Hematopoietic multipotent progenitor cell treated with erythropoietin and hydrocortisone succinate and interleukin-3 and kit ligand, for 15 days (in vitro differentiated cells): ENCODE data around the gene CTNNA2.
"Not testable (repeated sequence)": the region's sequence is repeated elsewhere in the genome, so short reads cannot be mapped to it uniquely, and the experiment has no call there.

ENCODE experiments used
- DNase-seq: peaks from one replicate; pipeline ENCODE4 v3.0.0-alpha.2; 2015; ENCODE audit warnings: low spot score

The CTNNA2 gene

GRCh38 chr2:80149991-80150390, 637.1 kb downstream of the CTNNA2 start:
- no peak for DNase-seq

DNA sequence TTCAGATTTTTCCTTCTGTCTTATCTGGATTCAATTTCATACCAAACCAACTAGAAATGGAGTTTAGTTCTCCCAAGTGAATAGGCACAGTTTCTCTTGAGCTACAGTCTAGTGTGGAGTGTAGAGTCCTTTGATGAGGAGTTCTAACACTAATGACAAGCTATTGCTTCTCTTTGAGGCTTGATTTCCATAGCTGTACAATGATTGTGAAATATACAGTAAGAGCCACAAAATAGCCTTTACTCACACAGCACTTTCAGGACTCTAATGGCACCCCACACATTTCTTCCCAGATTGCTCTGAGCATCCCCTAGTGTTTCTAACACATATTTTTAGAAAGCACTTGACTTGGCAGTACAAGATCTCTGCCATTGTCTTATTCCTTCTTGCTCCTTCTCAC, 638.4 kb downstream of the CTNNA2 start:
- DNase-seq, result no peak

- no peak for DNase-seq
Observed at GRCh38 chr2:80151651-80152050, 638.8 kb downstream of the CTNNA2 start.

DNA sequence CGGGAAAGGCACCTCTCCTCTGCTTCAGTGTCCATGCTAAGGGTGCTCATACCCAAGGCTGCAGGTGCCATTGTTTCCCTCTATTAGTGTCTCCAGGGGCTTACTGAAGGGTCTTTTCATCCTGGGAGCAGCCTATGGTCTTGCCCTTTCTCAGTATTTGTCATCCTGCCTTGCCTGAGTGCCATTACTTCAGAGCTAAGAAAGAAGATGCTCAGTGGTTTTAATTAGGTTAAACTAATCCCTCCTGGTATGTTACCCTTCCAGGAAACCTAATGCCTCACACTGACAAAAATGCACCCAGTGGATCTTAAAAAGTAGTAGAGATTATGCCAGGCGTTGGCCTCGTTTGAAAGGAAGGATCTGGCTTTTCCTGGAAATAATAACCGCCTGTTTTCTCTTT, 640.3 kb downstream of the CTNNA2 start:
- DNase-seq, result no peak

DNA sequence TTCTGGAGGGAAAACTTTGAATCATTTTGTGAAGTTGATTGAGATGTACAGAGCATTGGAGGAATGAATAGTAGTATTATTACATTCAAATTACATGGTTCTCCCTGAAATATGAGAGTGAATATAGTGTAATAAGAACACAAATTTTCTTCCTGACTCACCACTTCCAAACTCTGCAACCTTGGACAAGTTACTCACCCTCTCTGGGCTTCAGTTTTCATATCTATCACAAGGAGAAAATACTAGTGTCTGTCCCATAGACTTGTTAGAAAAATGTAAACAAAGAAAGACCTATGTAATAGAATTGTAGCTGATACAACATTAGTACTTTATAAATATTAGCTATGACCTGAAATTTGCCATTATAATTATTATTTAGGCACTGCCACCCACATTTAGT, 640.9 kb downstream of the CTNNA2 start:
- no peak for DNase-seq

DNA sequence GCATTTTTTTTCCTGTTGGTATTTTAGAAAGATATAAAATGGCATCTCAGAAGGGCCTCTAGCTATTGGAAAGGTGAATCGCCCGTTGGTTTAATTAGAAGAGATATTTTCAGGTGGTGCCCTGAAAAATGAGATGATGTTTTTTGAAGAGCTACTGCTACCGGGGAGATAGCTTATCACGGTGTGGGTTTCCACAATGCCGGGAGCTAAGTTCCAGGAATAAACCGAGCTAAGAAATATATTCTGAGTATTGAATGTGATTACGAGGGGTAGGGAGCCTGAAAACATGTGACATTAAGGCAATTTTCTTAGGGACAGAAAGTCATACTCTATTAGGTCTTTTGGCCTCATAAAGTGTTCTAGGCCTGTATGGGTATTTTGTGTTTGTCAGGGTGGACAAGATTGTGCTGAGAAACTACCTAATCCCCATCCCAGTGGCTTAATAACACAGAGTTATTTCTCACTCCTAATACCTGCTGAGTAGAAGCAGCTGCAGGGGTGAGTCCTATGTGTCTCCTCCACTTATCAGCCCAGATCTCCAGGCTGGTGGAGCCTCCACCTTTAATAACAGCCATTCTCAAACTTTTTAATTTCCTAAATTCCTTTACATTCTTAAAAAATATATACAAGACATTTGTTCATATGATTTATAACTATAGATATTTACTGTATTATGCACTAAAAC, 641.5 kb downstream of the CTNNA2 start:
- peak; percentile 2 for DNase-seq

GRCh38 chr2:80164375-80164774, 651.5 kb downstream of the CTNNA2 start:
- no peak for DNase-seq

- no peak for DNase-seq
Observed at GRCh38 chr2:80166483-80167171, 653.8 kb downstream of the CTNNA2 start.

DNA sequence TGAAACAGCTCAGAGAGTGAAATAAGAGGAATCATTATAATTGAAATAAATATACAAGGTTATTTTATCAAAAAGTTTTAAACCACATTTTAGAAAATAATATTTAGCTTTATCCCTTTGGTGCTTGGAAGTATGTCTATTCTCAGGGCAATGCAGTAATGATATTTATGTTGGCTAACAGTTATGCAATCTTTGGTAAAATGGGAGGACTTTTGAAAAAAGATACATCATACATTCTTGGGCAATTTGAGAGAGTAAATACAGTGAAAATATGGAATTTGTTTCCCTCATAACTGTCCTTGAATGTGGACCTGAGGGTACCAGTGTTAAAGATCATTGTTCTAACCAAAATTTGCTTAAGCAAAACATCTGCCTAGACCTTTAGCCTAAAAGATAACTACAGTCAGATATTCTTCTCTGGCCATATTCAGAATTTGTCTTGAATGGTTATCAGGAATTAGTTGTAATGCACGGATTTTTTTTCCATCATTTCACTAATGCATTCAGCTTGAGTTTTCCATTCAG, 654.5 kb downstream of the CTNNA2 start:
- no peak for DNase-seq

DNA sequence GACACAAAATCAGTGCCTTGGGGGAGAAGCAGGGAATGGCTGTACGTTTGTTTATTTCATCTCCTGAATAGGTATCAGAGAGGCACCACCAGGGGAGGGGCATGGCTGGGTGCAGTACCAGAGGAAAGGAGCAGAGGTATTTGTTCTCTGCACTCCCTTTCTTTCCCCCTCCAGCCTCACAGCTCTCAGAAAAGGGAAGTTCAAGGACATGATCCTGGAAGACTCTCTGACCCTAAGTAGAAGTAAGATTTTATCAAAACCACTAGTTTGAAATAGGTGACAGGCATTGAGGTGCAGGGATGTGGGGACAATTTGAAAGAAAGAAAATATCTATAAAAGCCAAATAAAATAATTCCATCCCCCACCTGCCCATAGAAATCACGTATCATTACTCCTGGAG, 655.2 kb downstream of the CTNNA2 start:
- no peak for DNase-seq

GRCh38 chr2:80168801-80169200, 656.0 kb downstream of the CTNNA2 start:
- DNase-seq, result no peak

DNA sequence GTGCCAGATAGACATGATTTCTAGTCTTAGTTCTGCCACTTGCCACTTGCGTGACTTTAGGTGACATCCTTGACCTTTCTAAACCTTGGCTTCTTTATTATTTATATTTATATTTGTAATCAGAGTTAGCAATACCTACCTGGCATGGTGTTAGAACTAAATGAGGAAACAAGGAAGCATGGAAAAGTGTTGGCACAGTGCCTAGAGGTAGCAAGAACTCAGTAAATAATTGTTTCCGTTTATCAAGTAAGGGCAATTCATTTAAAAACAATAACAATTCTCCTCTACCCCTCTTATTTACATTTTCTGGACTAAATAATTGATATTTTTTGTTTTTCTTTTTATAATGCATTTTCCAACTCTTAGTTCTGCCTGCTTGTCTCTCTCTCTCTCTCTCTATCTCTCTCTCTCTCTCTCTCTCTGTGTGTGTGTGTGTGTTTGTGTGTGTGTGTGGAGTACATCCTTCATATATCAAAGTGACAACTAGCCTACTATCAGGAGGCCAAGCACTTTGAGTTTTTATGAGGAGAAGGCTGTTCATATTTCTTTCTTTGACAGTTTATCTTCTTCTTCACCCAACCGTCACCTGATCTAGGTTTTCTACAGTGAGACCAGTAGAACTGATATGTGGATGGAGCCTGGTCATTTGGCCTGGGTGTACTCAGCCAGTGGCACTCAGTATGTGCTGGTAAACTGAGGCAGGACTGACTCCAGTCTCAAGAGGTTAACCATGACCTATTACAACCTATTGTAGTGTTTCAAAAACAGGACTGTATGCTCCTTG, 657.2 kb downstream of the CTNNA2 start:
- DNase-seq, result no peak

GRCh38 chr2:80185091-80185490, 672.2 kb downstream of the CTNNA2 start:
- no peak for DNase-seq

DNA sequence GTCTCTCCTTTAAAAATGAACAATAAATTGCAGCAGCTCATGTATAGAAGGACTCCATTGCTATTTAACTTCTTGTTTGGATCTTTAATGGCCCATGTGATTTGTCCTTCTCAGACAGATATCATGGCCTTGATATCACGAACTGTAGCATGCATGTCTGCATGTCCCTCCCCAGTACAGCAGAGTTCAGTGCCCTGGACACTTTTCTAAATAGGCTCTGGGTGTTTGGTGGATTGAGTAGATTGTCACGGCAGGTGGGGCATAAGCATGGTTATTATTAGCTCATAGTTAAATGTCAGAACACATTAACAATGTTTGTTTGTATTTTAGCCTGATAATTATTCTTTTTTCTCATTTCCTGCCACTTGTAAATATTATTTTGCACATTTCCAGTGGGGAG, 673.4 kb downstream of the CTNNA2 start:
- DNase-seq, result no peak

GRCh38 chr2:80187156-80187555, 674.3 kb downstream of the CTNNA2 start:
- no peak for DNase-seq

DNA sequence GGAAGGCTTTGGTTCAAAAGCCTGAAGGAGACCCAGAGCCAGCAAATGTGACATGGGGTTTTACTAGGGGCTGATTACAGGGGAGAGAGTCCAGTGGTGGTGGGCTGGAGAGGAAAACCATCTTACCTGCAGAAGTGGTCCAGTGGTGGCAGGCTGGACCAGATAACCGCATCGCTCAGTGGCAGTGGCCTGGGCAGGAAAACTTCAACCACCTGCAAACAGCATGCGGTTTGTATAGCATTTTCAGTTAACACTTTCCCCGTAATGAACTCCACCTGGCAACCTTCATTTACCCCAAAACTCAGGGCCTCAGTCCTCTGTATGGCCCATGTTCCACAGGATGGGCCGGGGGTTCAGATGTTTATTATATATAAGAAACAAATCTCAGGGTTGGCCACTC, 677.3 kb downstream of the CTNNA2 start:
- no peak for DNase-seq

DNA sequence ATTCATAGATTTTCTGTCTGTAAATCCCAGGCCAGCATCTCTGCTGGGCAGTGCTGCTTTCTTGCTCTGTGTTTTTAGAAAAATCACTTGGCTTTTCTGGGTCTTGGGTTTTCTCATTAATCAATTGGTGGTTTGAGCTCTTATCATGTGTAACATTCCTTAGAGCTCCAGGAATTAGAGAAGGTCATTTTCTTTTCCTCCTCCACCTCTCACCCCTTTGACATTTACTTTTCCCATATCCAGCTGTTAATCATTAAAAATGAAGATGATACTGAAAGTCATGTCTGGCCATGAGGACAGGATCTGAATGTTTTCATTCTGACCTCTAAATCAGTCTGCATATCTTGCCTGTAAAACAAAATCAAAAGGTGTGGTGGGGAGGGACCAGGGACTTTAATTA, 680.7 kb downstream of the CTNNA2 start:
- no peak for DNase-seq

DNA sequence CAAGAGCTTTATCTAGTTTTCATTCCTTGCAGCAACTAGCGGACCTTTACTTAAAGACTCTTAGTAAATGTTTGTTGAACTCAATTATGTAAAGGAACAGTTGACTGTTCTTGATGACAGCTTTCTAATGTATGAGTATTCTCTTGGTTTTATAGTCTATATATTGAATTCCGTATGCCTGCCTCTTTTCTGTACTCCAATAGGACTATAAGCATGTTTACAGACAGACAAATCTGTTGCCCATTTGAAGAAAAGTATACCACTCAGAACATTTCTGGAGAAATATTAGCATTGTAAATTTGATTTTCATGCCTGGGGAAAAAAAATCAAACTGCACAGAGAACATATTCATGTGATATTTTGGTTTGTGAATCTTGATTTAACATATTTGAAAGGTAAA, 682.2 kb downstream of the CTNNA2 start:
- no peak for DNase-seq

DNA sequence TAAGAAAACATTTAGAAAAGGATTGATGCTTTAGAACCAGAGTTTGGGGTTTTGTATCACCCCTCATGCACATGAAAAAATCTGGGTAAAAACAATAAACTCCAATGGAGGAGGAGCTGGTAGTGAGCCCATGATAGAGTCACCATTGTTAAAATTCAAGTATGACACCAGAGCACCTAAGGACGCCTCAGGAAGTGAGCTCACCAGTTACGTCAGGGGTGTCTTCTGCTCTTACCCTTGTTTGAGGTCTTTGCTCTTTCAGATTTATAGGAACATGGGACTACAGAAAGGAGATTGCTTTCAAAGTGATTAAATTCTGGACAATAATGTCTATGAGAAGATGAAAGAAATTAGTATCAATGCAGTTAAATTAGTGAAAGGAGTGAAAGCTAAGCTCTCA, 685.2 kb downstream of the CTNNA2 start:
- DNase-seq, result no peak

DNA sequence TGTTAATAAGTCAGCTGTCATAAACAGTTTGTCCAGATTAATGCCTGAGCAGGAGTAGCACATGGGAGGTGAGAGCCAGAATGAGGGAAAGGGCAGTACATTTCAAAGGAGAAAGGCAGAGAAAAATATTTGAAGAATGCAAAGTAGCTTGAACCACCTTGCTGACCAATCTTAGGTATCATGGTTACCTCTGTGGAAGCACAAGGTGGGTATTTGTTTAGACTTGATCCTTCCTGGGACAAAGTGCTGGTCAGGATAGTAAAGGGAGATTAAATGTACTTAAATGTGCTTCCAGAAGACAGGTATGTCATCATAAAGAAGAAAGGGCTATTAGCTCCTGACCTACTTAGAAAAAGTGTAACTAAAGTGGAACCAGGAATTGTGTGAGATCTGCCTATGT, 686.7 kb downstream of the CTNNA2 start:
- no peak for DNase-seq

GRCh38 chr2:80203929-80204328, 691.1 kb downstream of the CTNNA2 start:
- DNase-seq, result not testable (repeated sequence)

- DNase-seq, result no peak
Observed at GRCh38 chr2:80205498-80205897, 692.6 kb downstream of the CTNNA2 start.

GRCh38 chr2:80209458-80209857, 696.6 kb downstream of the CTNNA2 start:
- DNase-seq, result no peak
